MM.1S (cell line): ENCODE results near the gene TRIOBP.
"Not testable (repeated sequence)": the region's sequence is repeated elsewhere in the genome, so short reads cannot be mapped to it uniquely, and the experiment has no call there.

Source experiments
- EZH2phosphoT487 ChIP-seq: fragments of 300-600 bp; sonication (generic); IDR thresholded peaks from 2 replicates; pipeline ENCODE4 v1.6.1; 2018; ENCODE audit warnings: antibody characterized with exemption, low read length
- TF ChIP-seq, protein P1 (sequence below): fragments of 300-600 bp; sonication (generic); IDR thresholded peaks from 2 replicates; pipeline ENCODE4 v1.5.1; 2016; ENCODE audit warnings: antibody characterized with exemption, low read length, mixed read lengths

DNA sequence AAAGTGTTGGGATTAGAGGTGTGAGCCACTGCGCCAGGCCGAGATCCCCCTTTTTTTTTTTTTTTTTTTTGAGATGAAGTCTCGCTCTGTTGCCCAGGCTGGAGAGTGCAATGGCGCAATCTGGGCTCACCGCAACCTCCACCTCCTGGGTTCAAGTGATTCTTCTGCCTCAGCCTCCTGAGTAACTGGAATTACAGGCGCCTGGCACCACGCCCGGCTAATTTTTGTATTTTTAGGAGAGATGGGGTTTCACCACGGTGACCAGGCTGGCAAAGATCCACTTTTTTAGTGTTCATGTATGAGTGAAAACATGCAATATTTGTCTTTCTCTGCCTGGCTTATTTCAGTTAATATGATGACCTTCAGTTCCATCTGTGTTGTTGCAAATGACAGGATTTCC, 103.1 kb downstream of the TRIOBP start:
- not testable (repeated sequence) for TF ChIP-seq EZH2phosphoT487
- TF ChIP-seq, protein P1, sequence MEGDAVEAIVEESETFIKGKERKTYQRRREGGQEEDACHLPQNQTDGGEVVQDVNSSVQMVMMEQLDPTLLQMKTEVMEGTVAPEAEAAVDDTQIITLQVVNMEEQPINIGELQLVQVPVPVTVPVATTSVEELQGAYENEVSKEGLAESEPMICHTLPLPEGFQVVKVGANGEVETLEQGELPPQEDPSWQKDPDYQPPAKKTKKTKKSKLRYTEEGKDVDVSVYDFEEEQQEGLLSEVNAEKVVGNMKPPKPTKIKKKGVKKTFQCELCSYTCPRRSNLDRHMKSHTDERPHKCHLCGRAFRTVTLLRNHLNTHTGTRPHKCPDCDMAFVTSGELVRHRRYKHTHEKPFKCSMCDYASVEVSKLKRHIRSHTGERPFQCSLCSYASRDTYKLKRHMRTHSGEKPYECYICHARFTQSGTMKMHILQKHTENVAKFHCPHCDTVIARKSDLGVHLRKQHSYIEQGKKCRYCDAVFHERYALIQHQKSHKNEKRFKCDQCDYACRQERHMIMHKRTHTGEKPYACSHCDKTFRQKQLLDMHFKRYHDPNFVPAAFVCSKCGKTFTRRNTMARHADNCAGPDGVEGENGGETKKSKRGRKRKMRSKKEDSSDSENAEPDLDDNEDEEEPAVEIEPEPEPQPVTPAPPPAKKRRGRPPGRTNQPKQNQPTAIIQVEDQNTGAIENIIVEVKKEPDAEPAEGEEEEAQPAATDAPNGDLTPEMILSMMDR, result not testable (repeated sequence)
